ENCODE results near the gene CACNB1.

DNA sequence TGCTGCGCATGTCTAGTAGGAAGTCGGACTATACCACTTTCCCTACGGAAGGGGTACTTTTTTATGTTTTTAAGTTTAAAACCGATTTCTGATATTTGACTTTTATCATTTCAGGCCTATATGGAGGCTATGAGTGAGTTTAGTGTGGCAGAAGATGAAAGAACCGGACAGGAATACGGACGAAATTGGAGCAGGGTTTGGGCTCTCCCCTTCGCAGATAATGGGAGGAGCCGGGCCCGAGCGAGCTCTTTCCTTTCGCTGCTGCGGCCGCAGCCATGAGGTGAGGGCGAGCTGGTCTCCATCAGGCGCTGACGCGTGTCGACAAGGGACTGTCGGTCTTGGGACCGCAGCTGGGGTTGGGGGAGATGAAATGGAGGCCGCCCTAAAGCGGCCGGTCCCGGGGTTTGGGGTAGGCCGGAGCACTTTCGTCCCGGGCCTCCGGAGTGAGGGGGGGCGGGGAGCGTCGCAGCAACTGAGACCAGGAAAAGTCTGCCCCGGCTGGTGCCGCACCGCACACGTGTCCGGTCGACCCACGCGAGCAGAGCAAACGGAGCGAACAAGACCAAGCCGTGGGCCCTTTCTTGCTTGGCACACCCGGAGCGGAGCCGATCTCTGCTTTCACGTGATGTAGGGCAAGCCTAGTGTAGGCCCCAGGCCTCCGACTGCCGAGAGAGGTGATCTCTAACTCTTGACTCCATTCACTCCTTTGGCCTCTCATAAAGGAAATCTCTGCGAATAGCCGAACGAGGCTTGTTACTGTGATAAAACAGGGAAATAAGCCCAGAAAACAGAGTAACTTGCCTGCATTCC is 2.8 kb upstream of the CACNB1 start, which contains the start of gene RPL19:
- TF ChIP-seq EZH2 (IDR thresholded peaks at IDR 0.05; ENCODE audit: low read length, unreplicated experiment) (no peak), EZH2phosphoT487 (IDR thresholded peaks at IDR 0.05; ENCODE audit: borderline replicate concordance, low read length) (no peak)

Measured in PC-3 (cell line).